ENCODE data around the gene ZFP57. TPM values are rescaled to one million over a fixed set of nuclear protein-coding genes. Genes with fewer than 3 reads are reported as not detected.

ZFP57 gene
- total and polyA plus RNA-seq, 10 of the 15 experiments (the other 5 are each of a cell fraction or from before 2014, with no cell fraction given) = not detected

GRCh38 chr6:29676981-29677601, 3.9 kb downstream of the ZFP57 start:
- H3K27me3 ChIP-seq (replicated peaks in 1 of 2; ENCODE audit: control insufficient read depth in 2 of 2, insufficient read depth in 2 of 2, low read length in 1 of 2) = 0 out of 4 replicates have a peak, but pooled peaks cover 0 to 2% of the 10 kb centered on the region in 2 experiments
- no TSS peak for BruUV-seq (replicated peaks)
- no peak overlapping the region for H3K4me3 ChIP-seq
- H3K79me2 ChIP-seq (ENCODE audit: control insufficient read depth, insufficient read depth, low read length) = no peaks in the 10 kb centered on the region
- no peak overlapping the region for H3K9ac ChIP-seq (ENCODE audit: control insufficient read depth, insufficient read depth, low read length)
- FAIRE-seq = no peak
- ChIA-PET CTCF (interaction anchor here (3.7 to 4.4 kb wide), 2 partner anchors 23 to 26 kb away, joined by 20 to 24 read pairs; no protein-coding TSS in a partner anchor), RAD21 (ENCODE audit: unreplicated experiment) (no interaction called here), POLR2A (interaction anchor here (0.6 kb wide), 1 partner anchor 28 kb away, joined by 5 read pairs; no protein-coding TSS in a partner anchor), SMC1A (ENCODE audit: uncharacterized antibody, unreplicated experiment) (interaction anchor here (1.1 kb wide), 1 partner anchor 11 kb away, joined by 3 read pairs; no protein-coding TSS in a partner anchor)
- H3K27ac ChIP-seq (ENCODE audit: control insufficient read depth, insufficient read depth) = no peak overlapping the region
- DNase-seq (ENCODE audit: low read depth, low spot score) = no peak
- in situ Hi-C loops (cut with MboI) (no loop called here), intact Hi-C loops (cut with micrococcal nuclease; ENCODE audit: unreplicated experiment) (no loop called here)
- peak; percentile 34; the same call in 2 of the 3 replicates for ATAC-seq
- H3K36me3 ChIP-seq (ENCODE audit: control insufficient read depth in 2 of 2, insufficient read depth in 2 of 2, low read length in 1 of 2) = no peaks in the 10 kb centered on the region
- H2AFZ ChIP-seq (ENCODE audit: control insufficient read depth, low read depth, low read length) = no peak overlapping the region; the same call in 1 of the 2 replicates
- no peak overlapping the region for H3K4me2 ChIP-seq (ENCODE audit: control insufficient read depth, insufficient read depth)
- TF ChIP-seq ZSCAN29 (IDR thresholded peaks at IDR 0.05) (no peak), RAD51 (IDR thresholded peaks at IDR 0.05) (no peak), SRF (IDR thresholded peaks at IDR 0.05; ENCODE audit: low read depth in 2 of 2, low read length in 2 of 2) (no peak), SMC3 (IDR thresholded peaks at IDR 0.05; ENCODE audit: borderline replicate concordance, low read length) (no peak), CTCF (IDR thresholded peaks at IDR 0.05 in 2 of 3, conservative IDR thresholded peaks at IDR 0.05 in 1 of 3; ENCODE audit: control insufficient read depth in 2 of 3, extremely low read depth in 1 of 3, insufficient read depth in 1 of 3, low read depth in 3 of 3, low read length in 3 of 3) (no peak), TAF1 (IDR thresholded peaks at IDR 0.05; ENCODE audit: borderline replicate concordance, low read depth, low read length) (no peak), STAT1 (conservative IDR thresholded peaks at IDR 0.05) (no peak), CEBPZ (IDR thresholded peaks at IDR 0.05; ENCODE audit: low read depth, low read length) (no peak), ZNF687 (IDR thresholded peaks at IDR 0.05) (no peak), IRF4 (IDR thresholded peaks at IDR 0.05; ENCODE audit: low read depth, low read length) (no peak), SREBF2 (IDR thresholded peaks at IDR 0.05; ENCODE audit: low read length) (no peak), TCF3 (IDR thresholded peaks at IDR 0.05; ENCODE audit: borderline replicate concordance, insufficient read depth, low read depth, low read length) (no peak)
- H4K20me1 ChIP-seq (ENCODE audit: control insufficient read depth, insufficient read depth) = no peaks in the 10 kb centered on the region
- H3K4me1 ChIP-seq (ENCODE audit: control insufficient read depth, insufficient read depth, low read length) = peaks cover 3% of the 10 kb centered on the region; the same call in 1 of the 2 replicates
- no peaks in the 10 kb centered on the region for H3K9me3 ChIP-seq (replicated peaks; ENCODE audit: control insufficient read depth, insufficient read depth, low read length)
- 0% methylated on average over 2 of the region's 2 CpGs for WGBS (ENCODE audit: insufficient coverage, insufficient replicate concordance, low lambda C conversion rate, missing lambda C conversion rate)
